ENCODE results near the gene OTOG.
A peak's percentile ranks its signal among the peaks of the same experiment; 100 is the strongest.

OTOG gene

GRCh38 chr11:17581036-17581731, 34.1 kb downstream of the OTOG start:
- DNase-seq (ENCODE audit: low read depth in 2 of 2, low spot score in 1 of 2) = no peak

DNA sequence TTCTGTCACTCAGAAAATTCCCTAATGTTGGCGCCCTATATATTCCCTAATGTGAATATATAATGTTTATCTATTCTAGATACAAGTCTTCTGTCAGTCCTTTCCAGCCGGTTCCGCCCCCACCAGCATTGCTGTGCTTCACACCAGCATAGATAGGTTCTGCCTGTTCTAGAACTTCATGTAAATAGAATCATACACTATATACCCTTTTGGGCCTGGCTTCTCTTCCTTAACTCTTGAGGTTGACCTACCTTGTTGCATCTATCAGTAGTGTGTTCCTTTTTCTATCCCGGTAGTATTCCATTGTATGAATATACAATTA, 34.6 kb downstream of the OTOG start:
- no peak for DNase-seq (ENCODE audit: low read depth in 2 of 2, low spot score in 1 of 2)

GRCh38 chr11:17585911-17586695, 39.0 kb downstream of the OTOG start:
- DNase-seq (ENCODE audit: low read depth in 2 of 2, low spot score in 1 of 2) = no peak

DNA sequence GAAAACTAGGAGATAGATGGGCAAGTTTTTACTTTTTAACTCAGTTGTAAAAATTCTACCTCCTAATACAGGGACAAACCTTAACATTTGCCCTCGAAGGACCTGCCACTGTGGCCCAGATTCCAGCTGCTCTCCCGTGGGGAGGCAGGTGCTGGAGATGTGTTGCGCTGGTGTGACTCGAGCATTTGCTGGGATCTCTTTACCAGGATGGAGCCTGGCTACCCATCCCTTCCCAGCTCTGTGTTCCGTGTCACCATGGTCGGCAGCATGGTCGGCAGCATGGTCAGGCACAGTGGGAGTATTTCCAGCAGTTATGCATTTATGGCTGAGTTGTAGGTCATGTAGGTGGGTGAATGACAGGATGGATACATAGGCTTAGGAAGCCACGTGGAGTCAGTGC, 41.1 kb downstream of the OTOG start:
- DNase-seq (ENCODE audit: low read depth in 2 of 2, low spot score in 1 of 2) = no peak

DNA sequence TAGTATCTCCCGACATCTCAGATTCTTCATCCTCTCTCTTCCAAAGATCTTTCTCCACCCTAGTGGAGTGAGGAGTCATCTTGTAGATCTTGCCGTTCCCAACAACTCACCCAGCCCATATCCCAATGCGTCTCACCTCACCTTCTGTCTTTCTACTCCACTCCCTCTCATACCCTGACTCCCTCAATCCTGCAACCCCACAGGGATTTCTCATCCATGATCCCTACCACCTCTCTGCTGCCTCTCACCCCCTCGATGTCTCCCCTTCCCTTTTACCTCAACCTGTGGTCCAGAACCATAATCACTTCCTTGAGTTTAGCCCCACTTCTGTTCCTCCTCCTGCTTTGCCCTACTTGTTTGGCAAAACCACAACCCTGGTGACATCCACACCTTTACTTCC, 41.7 kb downstream of the OTOG start:
- no peak for DNase-seq (ENCODE audit: low read depth in 2 of 2, low spot score in 1 of 2)

- DNase-seq (ENCODE audit: low read depth in 2 of 2, low spot score in 1 of 2) = no peak
Measured at GRCh38 chr11:17590463-17590862, 43.4 kb downstream of the OTOG start.

DNA sequence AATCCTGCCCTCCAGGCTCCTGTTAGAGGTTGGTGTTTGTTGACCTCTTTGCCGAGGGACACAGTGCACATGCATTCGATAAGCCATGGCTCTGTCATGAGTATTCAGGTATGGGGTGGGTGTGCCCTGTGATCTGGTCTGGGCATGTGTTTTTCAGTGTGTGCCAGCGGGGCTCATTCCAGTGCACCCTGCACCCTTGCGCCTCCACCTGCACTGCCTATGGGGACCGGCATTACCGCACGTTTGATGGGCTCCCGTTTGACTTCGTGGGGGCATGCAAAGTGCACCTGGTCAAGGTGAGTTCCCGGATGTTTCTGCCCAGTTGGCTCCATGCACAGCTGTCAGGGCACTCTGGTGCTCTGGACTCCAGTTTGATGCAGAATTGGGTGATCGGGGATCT, 44.2 kb downstream of the OTOG start:
- DNase-seq (ENCODE audit: low read depth in 2 of 2, low spot score in 1 of 2) = no peak

GRCh38 chr11:17593466-17594245, 46.6 kb downstream of the OTOG start:
- no peak for DNase-seq (ENCODE audit: low read depth in 2 of 2, low spot score in 1 of 2)

- no peak for DNase-seq (ENCODE audit: low read depth in 2 of 2, low spot score in 1 of 2)
Measured at GRCh38 chr11:17594686-17595192, 47.7 kb downstream of the OTOG start.

GRCh38 chr11:17595526-17596309, 48.7 kb downstream of the OTOG start:
- no peak for DNase-seq (ENCODE audit: low read depth in 2 of 2, low spot score in 1 of 2)

DNA sequence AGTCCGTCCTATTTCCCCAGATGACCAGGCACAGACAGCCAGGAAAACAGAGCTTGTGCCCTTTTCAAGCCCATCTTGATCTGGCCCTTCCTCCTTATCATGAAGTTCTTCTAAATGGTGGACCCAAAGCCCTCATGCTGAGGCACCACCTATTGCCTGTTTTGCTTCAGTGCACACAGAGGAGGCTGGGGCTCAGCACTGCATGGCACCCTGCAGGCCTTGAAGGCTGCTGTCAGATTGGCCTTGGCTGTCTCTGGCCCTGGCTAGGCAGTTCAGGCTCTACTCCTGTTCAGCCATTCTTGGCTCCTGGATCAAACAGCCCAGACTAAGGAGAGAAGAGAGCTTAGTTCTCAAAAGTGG, 49.2 kb downstream of the OTOG start:
- DNase-seq (ENCODE audit: low read depth in 2 of 2, low spot score in 1 of 2) = no peak

- DNase-seq (ENCODE audit: low read depth in 2 of 2, low spot score in 1 of 2) = no peak
Measured at GRCh38 chr11:17596711-17597110, 49.7 kb downstream of the OTOG start.

DNA sequence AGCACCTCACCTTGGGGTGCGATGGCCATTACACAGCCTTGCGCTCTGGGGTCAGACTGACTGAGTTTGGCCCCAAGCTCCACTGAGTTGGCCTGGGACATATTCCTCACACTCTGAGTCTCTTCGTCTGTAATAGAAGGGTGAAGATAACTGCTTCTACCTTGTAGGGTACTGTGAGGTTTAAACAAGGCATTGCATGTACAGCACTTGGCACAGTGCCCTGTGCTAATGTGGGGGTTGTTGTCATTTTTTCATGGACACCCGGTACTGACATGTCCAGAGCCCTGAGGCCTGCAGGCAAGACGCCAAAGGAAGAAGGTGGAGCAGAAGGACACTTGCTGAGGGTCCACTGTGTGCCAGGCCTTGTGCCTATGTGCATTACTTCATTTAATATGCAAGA, 50.7 kb downstream of the OTOG start:
- no peak for DNase-seq (ENCODE audit: low read depth in 2 of 2, low spot score in 1 of 2)

DNA sequence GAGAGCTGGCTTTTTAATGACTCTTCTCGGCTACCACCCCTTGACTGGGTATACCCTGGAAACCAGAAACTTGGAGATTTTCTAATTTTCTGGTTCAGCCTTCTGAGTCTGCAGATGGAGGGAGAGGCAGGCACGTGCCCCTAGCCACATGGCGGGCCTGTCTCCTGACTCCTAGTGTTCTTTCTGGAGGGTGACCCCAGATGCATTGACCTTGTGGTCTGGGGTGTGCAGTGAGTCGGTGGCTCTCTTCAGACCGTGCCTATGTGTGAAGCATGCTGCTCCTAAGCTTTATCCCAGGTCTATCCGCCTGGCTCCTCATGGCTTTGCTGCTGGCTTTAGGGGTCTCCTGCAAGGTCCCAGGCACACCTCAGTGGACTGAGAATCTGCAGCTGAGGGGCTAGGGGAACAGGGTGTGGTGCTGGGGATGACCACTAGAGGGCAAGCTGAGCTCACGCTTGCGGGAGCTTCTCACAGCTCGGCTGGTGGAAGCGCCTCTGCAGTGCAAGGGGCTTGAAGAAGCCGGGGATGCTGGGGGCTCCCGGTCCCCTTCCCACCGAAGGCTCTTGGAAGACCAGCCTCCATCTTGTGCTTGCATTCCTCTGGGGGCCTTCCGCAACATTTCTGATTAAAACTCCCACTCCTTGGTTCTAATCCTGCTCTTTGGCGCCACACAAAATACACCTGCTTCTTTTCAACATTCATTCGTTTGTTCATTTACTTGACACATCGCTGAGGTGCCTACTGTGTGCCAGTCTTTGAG, 51.8 kb downstream of the OTOG start:
- peak; percentile 23 to 42 for DNase-seq (ENCODE audit: low read depth in 2 of 2, low spot score in 1 of 2)

DNA sequence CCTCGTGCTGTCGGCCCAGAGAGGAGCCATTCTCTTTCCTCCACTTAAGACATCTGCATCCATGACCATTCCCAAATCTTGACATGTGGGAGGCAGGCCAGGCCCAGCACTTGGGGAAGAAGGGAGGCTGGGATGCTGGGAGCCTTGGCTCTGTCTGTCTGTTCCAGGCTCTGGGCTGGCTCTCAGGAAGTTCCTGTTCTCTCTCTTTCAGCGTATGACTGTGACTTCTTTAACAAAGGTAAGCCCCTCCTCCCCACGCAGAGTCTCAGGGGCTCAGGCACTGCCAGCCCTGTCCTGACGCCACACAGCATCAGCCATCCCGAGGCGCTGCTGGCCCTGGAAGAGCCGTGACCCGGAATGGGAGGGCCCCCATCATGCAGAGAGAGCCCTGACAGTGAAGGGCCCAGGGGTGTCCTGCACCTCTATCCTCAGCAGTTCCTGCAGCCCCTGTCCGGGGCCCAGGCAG, 52.4 kb downstream of the OTOG start:
- DNase-seq (ENCODE audit: low read depth in 2 of 2, low spot score in 1 of 2) = no peak

- DNase-seq (ENCODE audit: low read depth in 2 of 2, low spot score in 1 of 2) = no peak
Measured at GRCh38 chr11:17600316-17601255, 53.5 kb downstream of the OTOG start.

DNA sequence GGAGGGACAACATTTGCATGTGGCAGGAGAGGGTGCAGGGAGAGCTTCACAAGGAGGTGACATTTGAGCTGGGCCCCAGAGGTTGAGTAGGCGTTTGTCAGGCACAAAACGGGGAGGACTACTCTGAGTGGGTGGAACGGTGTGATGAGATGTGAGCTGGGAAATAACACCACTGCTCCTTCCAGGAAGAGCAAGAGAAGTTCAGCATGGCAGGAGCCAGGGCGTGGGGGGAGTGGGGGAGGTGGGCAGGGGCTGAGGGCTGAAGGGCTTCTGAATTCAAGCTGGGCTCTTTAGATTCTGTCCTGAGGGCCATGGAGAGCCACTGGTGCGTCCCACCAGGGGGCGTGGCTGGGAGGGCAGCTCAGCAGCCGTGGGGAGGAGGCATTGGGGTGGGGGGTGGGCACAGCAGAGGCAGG, 54.2 kb downstream of the OTOG start:
- DNase-seq (ENCODE audit: low read depth in 2 of 2, low spot score in 1 of 2) = no peak

DNA sequence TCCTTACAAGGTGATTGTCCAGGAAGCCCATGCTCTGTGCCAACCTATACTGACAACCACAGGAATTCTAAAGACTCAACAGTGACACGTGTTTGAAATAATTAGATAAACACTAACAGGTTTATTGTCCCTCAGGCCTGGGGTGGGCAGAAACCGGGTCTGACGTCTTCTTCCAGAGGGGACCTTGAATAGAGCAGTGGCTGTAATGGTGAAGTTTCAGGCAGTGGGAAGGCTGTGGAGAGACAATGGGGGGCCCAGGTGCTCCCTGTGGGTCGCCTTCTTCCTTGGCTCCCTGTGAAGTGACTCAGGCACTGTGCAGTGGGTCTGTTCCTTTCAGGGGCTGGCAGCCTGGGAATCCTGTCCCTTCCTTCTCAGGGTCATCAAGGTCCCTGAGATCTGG, 54.6 kb downstream of the OTOG start:
- DNase-seq (ENCODE audit: low read depth in 2 of 2, low spot score in 1 of 2) = no peak
